ENCODE data around the gene ADAMTS15.
"Not testable (repeated sequence)": the region's sequence is repeated elsewhere in the genome, so short reads cannot be mapped to it uniquely, and the experiment has no call there.

ADAMTS15 gene

DNA sequence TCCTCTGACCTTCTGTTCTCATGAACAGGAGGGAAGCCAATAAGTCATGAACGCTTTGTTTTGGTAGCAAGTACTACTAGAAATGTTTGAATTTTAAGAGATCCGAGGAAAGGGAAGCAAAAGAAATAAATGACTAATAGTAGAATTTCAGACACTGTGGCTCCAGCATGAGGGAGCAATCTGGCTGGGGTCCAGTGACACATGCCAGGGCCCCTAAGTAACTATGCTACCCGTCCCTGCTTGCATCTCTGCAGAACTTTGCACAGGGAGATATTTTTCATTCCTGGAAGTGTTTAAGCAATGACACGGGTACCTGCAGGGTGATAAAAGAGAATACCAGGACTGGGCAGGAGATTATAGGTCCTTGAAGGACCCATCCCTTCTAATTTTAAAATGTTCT lies 12.8 kb upstream of the ADAMTS15 start:
- DNase-seq (ENCODE audit: low spot score): no peak

DNA sequence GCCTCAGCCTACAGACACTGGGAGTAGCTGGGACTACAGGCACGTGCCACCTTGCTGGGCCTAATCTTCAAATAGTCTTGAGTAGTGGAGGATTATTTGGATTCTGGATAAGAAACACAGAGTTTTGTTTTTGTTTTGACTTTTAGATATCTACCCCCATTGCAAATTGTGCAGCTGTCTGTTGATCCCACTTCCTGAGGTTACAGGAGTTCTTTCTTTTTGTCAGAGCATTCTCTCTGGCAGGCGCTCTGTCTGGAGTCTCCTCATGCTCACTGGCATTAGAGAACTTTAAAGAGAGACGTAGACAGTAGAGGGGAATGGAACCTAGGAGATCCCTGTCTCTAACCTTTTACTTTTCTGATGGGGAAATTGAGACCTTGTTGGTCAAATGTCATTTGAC lies 12.3 kb upstream of the ADAMTS15 start:
- no peak for DNase-seq (ENCODE audit: low spot score)

DNA sequence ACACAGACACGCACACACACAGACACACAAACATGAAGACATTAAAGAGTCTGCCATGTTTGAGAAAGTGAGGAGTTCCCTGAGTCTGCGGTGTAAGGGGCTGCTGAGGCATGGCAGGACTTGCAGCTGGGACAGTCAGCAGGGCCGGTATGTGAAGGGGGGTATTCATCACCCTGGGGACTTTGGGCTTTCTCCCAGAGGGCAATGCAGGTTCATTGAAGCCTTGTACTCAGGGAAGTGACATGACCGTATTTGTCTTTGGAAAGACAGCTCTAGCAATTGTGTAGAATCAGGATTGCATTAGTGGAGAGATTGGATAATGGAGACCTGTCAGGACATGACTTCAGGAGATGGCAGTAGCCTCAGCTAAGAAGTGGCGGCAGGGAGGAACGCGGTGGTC lies 10.6 kb upstream of the ADAMTS15 start:
- DNase-seq (ENCODE audit: low spot score): no peak

DNA sequence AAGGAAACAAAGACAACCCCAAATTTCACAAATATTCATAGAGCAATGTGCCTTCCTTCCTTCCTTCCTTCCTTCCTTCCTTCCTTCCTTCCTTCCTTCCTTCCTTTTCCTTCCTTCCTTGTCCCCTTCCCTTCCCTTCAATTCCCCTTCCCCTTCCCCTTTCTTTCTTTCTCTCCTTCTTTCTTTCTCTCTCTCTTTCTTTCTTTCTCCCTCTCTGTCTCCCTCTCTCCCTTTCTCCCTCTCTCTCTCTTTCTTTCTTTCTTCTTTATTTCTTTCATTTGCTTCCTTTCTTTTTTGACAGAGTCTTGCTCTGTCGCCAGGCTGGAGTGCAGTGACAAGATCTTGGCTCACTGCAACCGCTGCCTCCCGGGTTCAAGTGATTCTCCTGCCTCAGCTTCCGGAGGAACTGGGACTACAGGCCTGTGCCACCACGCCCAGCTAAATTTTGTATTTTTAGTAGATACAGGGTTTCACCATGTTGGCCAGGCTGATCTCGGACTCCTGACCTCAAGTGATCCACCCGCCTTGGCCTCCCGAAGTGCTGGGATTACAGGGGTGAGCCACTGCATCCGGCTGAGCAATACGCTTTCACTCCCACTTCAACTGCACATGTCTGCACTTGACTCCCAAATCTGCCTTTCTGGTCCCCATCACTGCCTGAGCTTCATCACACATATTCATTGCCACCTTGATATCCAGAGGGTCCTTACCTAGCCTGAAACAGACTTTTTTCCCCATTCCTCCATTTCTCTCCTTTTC lies 9.9 kb upstream of the ADAMTS15 start:
- DNase-seq (ENCODE audit: low spot score): not testable (repeated sequence)

- DNase-seq (ENCODE audit: low spot score): no peak
These were observed 9.3 kb upstream of the ADAMTS15 start for GRCh38 chr11:130439160-130439519.

GRCh38 chr11:130439876-130440275 lies 8.6 kb upstream of the ADAMTS15 start:
- DNase-seq (ENCODE audit: low spot score): no peak

DNA sequence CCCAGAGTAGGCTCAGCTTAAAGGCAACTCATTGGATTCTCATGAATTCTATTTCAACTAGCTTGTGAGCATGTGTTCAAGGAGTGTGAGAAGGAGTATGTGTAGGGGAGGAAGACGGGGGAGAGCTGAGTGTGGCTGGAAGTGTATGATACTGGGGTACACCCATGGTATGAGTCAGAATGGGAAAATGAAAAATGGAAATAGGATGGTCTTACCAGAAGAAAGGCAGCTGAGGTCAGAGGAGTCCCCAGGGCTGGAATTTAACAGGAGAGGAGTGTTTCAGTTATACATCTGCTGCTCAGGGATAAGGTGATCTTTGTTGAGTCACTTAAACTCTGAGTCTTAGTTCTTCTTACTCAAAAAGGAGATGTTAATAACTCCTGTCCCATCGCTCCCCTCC lies 6.7 kb upstream of the ADAMTS15 start:
- DNase-seq (ENCODE audit: low spot score): no peak

GRCh38 chr11:130442737-130443136 lies 5.7 kb upstream of the ADAMTS15 start:
- no peak for DNase-seq (ENCODE audit: low spot score)

DNA sequence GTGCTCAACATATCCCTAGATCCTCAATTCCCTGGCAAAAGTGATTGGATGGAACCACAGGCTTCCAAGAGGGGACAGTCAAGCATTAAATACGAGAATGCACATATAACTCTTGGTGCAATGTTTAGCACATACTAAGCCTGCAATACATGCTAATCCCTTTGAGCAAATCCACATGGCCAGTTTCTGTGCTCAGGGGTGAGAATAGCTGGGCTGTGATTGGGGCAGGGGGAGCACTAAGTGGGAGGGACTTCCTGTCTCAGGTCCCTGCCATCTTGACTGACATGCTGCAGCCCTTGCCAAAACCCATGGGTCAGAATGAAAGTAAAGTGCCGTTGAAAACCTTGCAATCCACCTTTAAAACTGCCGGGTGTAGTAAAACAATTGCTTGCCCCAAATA lies 2.7 kb upstream of the ADAMTS15 start:
- no peak for DNase-seq (ENCODE audit: low spot score)

GRCh38 chr11:130448039-130448415 lies 418 bp upstream of the ADAMTS15 start:
- no peak for DNase-seq (ENCODE audit: low spot score)

DNA sequence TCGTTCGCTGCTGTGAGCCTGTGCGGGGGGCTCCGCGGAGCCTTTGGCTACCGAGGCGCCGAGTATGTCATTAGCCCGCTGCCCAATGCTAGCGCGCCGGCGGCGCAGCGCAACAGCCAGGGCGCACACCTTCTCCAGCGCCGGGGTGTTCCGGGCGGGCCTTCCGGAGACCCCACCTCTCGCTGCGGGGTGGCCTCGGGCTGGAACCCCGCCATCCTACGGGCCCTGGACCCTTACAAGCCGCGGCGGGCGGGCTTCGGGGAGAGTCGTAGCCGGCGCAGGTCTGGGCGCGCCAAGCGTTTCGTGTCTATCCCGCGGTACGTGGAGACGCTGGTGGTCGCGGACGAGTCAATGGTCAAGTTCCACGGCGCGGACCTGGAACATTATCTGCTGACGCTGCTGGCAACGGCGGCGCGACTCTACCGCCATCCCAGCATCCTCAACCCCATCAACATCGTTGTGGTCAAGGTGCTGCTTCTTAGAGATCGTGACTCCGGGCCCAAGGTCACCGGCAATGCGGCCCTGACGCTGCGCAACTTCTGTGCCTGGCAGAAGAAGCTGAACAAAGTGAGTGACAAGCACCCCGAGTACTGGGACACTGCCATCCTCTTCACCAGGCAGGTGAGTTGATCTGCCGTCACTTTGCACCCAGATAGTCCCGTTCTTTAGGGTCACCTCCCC lies 1.0 kb downstream of the ADAMTS15 start:
- no peak for DNase-seq (ENCODE audit: low spot score)

DNA sequence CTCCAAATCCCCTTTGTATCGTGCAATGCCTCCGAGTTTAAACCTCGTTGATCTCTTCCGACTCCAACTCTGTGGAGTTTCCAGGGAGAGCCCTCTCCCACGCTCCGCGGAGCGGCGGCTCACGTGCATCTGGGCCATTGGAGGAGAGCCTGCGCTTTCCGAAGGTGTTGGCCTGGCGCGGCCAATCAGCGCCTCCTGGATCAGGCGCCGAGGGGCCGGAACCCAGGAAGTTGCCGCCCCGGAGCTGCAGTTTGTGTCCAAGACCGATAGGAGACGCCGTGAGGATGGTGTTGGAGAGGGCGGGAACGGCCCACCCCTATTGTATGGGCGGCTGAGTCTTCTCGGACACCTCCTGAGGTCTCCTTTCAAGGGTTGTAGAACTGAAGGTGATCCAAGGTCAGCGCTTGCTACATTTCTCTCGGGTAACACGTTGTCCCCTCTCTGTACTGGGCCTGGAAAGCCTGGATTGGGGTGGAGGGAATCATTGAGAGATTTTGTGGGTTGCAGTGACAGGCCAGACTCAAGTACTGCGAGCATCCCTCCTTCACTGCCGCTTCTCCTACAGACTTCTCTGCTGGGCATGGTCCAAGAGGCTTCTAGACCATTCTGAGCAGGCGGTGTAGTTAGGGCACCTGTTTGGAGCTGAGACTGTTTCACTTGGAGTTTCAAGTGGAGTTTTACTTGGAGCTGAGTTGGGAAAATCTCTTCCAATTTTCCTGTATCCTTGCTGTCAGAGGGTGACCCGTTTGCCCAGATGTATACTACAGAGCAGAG lies 1.7 kb downstream of the ADAMTS15 start:
- DNase-seq (ENCODE audit: low spot score): peak; percentile 89

- no peak for DNase-seq (ENCODE audit: low spot score)
These were observed 3.0 kb downstream of the ADAMTS15 start for GRCh38 chr11:130451231-130452019.

- DNase-seq (ENCODE audit: low spot score): no peak
These were observed 3.7 kb downstream of the ADAMTS15 start for GRCh38 chr11:130452176-130452575.

- no peak for DNase-seq (ENCODE audit: low spot score)
These were observed 4.5 kb downstream of the ADAMTS15 start for GRCh38 chr11:130452940-130453339.

GRCh38 chr11:130454491-130455252 lies 6.2 kb downstream of the ADAMTS15 start:
- DNase-seq (ENCODE audit: low spot score): no peak

GRCh38 chr11:130455483-130456127 lies 7.2 kb downstream of the ADAMTS15 start:
- DNase-seq (ENCODE audit: low spot score): no peak

DNA sequence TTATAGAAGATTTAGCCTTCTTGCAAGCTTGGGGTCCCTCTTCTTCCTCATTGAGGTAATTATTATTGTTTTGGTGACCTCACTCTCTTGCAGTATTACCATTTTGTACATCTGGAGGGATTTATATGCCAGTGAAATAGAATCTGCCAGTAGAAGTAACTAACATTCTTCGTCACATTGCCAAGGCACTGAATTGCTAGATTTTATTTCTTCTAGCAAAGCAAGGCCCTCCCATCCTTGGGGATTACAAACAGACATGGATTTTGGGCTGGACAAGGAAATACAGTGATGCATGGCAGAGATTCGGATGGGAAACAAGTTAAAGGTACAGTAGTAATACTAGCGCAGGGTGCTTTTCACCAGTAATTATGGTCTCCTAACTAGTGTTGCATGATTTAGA lies 7.8 kb downstream of the ADAMTS15 start:
- no peak for DNase-seq (ENCODE audit: low spot score)

GRCh38 chr11:130457623-130458409 lies 9.4 kb downstream of the ADAMTS15 start:
- DNase-seq (ENCODE audit: low spot score): no peak

- no peak for DNase-seq (ENCODE audit: low spot score)
These were observed 9.9 kb downstream of the ADAMTS15 start for GRCh38 chr11:130458410-130458729.

Measured in left forelimb (tissue), 1 donor.